Endothelial cell of umbilical vein (primary cell): Measurements from ENCODE around the gene TMEM108. TPM values are rescaled to one million over a fixed set of nuclear protein-coding genes. Genes with fewer than 3 reads are reported as not detected.

Source experiments
- BruUV-seq: library from RNA; stranded (reverse); fragments of 400-500 nt; replicated peaks from 2 replicates; lab custom pipeline; 2021; lab: Mats Ljungman, UMichigan
- CTCF ChIA-PET: fragments of 300-600, 350-600 bp; sonication (Branson Sonifier 250); formaldehyde crosslinking; loops from one replicate; lab custom pipeline; 2021; ENCODE audit warnings: antibody characterized with exemption, inconsistent platforms; lab: Charles Lee
- POLR2A ChIA-PET: fragments of 300-600, 350-600 bp; sonication (Branson Sonifier 250); formaldehyde crosslinking; loops from one replicate; lab custom pipeline; 2021; ENCODE audit warnings: antibody characterized with exemption, inconsistent platforms; lab: Charles Lee
- DNase-seq: peaks from one replicate; pipeline ENCODE4 v3.0.0-alpha.2; 2011; ENCODE audit warnings: low read depth, low spot score
- FAIRE-seq: peaks from 2 replicates; lab custom pipeline; 2011; peaks lifted over from hg19 to GRCh38; lab: Jason Lieb, UNC
- H2AFZ ChIP-seq: 2 replicates; pipeline ENCODE4 v1.6.0; 2012; ENCODE audit warnings: low read depth, low read length, control low read depth, inconsistent platforms
- H3K27ac ChIP-seq: 2 replicates; pipeline ENCODE4 v1.5.1; 2011; ENCODE audit warnings: low read depth, mild to moderate bottlenecking, control low read depth, low read length, moderate library complexity; ENCODE audit not compliant: insufficient read depth
- H3K27me3 ChIP-seq, 2 experiments: 2 replicates each; pipeline versions ENCODE4 v1.6.0 to v1.6.1; 2011; ENCODE audit warnings: low read length in 2 of 2, mixed read lengths in 1 of 2; ENCODE audit not compliant: control insufficient read depth in 2 of 2, insufficient read depth in 2 of 2
- H3K36me3 ChIP-seq, 2 experiments: 2 replicates in 1 of 2; 3 replicates in 1 of 2; pipeline ENCODE4 v1.5.1; 2011; ENCODE audit warnings: low read length in 2 of 2, mild to moderate bottlenecking in 1 of 2, moderate library complexity in 1 of 2; ENCODE audit not compliant: control insufficient read depth in 2 of 2, insufficient read depth in 2 of 2; ENCODE audit errors: extremely low read depth in 1 of 2
- H3K4me1 ChIP-seq: 3 replicates; pipeline ENCODE4 v1.5.1; 2011; ENCODE audit warnings: mild to moderate bottlenecking, low read length; ENCODE audit not compliant: control insufficient read depth, insufficient read depth; ENCODE audit errors: extremely low read depth
- H3K4me2 ChIP-seq: 2 replicates; pipeline ENCODE4 v1.6.1; 2011; ENCODE audit warnings: low read length, control low read depth, mixed read lengths; ENCODE audit not compliant: insufficient read depth
- H3K4me3 ChIP-seq, 3 experiments: fragments of 200-600 bp in 1 of 3; sonication (generic), shearing (Covaris generic) in 1 of 3; replicated peaks in 1 of 3; 2 replicates each; pipeline ENCODE4 v1.5.1; 2011 to 2016; ENCODE audit warnings: control low read depth in 3 of 3, low read length in 3 of 3, mild to moderate bottlenecking in 2 of 3, inconsistent platforms in 1 of 3, low read depth in 1 of 3, moderate library complexity in 1 of 3; ENCODE audit not compliant: insufficient read depth in 1 of 3
- H3K79me2 ChIP-seq: 2 replicates; pipeline ENCODE4 v1.6.0; 2012; ENCODE audit warnings: low read length, inconsistent platforms; ENCODE audit not compliant: control insufficient read depth, insufficient read depth
- H3K9ac ChIP-seq: replicated peaks from 2 replicates; pipeline ENCODE3; 2011; ENCODE audit warnings: low read length, control low read depth; ENCODE audit not compliant: insufficient read depth; ENCODE audit errors: extremely low read depth
- H3K9me1 ChIP-seq: replicated peaks from 3 replicates; pipeline ENCODE4 v1.6.0; 2011; ENCODE audit warnings: mild to moderate bottlenecking, low read length; ENCODE audit not compliant: control insufficient read depth, insufficient read depth; ENCODE audit errors: extremely low read depth
- H3K9me3 ChIP-seq: replicated peaks from 2 replicates; pipeline ENCODE4 v1.5.1; 2012; ENCODE audit warnings: low read length, inconsistent platforms; ENCODE audit not compliant: control insufficient read depth, insufficient read depth
- H4K20me1 ChIP-seq: replicated peaks from 2 replicates; pipeline ENCODE3; 2011; ENCODE audit warnings: mild to moderate bottlenecking, low read length; ENCODE audit not compliant: control insufficient read depth, insufficient read depth; ENCODE audit errors: extremely low read depth
- EZH2 ChIP-seq: IDR thresholded peaks from 2 replicates; pipeline ENCODE4 v1.6.1; 2012; ENCODE audit warnings: borderline replicate concordance, low read depth, mild to moderate bottlenecking, moderate library complexity, low read length, inconsistent platforms; ENCODE audit not compliant: severe bottlenecking
- FOS ChIP-seq: IDR thresholded peaks from 2 replicates; pipeline ENCODE4 v1.6.1; 2011; ENCODE audit warnings: mild to moderate bottlenecking, low read length, moderate library complexity, borderline replicate concordance; ENCODE audit not compliant: insufficient read depth
- GATA2 ChIP-seq: IDR thresholded peaks from 2 replicates; pipeline ENCODE4 v1.7.0; 2011; ENCODE audit warnings: low read depth, mild to moderate bottlenecking, moderate library complexity, mixed read lengths, low read length; ENCODE audit not compliant: insufficient read length, insufficient read depth
- JUN ChIP-seq: IDR thresholded peaks from 2 replicates; pipeline ENCODE4 v1.6.1; 2011; ENCODE audit warnings: borderline replicate concordance, low read depth; ENCODE audit not compliant: insufficient read length, insufficient read depth
- MYC ChIP-seq: IDR thresholded peaks from one replicate; pipeline ENCODE4 v1.6.1; 2011; ENCODE audit warnings: mild to moderate bottlenecking, low read depth, low read length
- POLR2A ChIP-seq: IDR thresholded peaks from 2 replicates; pipeline ENCODE4 v1.6.1; 2012; ENCODE audit warnings: low read depth, mild to moderate bottlenecking, control low read depth, low read length
- POLR2AphosphoS5 ChIP-seq: IDR thresholded peaks from 2 replicates; pipeline ENCODE4 v1.6.1; 2012; ENCODE audit warnings: low read depth, mild to moderate bottlenecking, control low read depth, low read length, moderate library complexity; ENCODE audit not compliant: insufficient read depth
- dilution Hi-C: fragments of 300-500 bp; cut with MboI; formaldehyde crosslinking; loops from one replicate; pipeline ENCODE4 v1.15.0; 2019; ENCODE audit warnings: low sequenced_read_pairs; ENCODE audit not compliant: extremely low pct_ligation_motif_present
- intact Hi-C: fragments of 100-400 bp; cut with micrococcal nuclease; formaldehyde crosslinking; loops from one replicate; pipeline ENCODE4 v1.10.0; 2022
- polyA plus RNA-seq, 4 experiments: library from polyadenylated mRNA; depleted of rRNA in 3 of 4; stranded (reverse) in 3 of 4; unstranded in 1 of 4; fragments of >200 nt; gene quantifications; 2 replicates each; pipeline versions ENCODE4 v1.2.1 to v1.2.3, GENCODE V29; 2011 to 2012; ENCODE audit warnings: missing spikeins in 1 of 4
- total RNA-seq: library from RNA; stranded (reverse); gene quantifications from 2 replicates; pipeline ENCODE4 v1.2.3, GENCODE V29; 2021
- TF ChIP-seq, protein P1 (sequence below), 2 donors: IDR thresholded peaks; 1 replicate in 1 of 2; 2 replicates in 1 of 2; pipeline ENCODE4 v1.5.1; 2011; ENCODE audit warnings: low read length in 2 of 2, mild to moderate bottlenecking in 2 of 2, moderate library complexity in 2 of 2, control low read depth in 1 of 2, inconsistent platforms in 1 of 2, low read depth in 1 of 2; ENCODE audit not compliant: insufficient read depth in 1 of 2; ENCODE audit errors: extremely low read depth in 1 of 2
- TF ChIP-seq, protein P2 (sequence below): IDR thresholded peaks from 2 replicates; pipeline ENCODE4 v1.6.1; 2011; ENCODE audit not compliant: insufficient read depth, insufficient read length

TMEM108 gene
- total and polyA plus RNA-seq, 2 donors (not counting 3 experiments of a cell fraction or from before 2014, with no cell fraction given), result 0.40 to 1.1 TPM

DNA sequence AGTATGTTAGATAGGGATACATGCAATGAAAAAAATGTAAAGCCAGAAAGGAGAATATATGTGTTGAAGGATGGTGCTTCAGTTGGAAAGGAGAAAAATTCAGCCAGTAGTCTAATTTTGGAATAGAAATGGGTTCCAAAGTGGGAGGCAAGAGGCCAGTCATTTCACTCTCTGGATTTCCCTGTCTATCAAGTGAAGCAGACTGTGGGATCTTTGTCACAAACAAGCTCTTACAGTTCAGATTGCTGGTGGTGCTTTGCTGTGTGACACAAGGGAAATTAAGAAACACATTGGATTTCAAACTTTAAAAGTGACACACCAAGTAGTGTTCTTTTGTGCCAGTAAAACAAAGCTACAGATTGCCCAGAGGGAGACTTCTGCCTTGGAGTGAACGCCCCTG, 279.7 kb downstream of the TMEM108 start:
- Histone ChIP-seq H3K9me3 (no peaks in the 10 kb centered on the region), H3K36me3 (no peaks in the 10 kb centered on the region), H3K4me2 (no peak overlapping the region), H3K79me2 (no peaks in the 10 kb centered on the region), H4K20me1 (no peaks in the 10 kb centered on the region), H3K9ac (no peak overlapping the region), H3K27me3 (peaks cover 17 to 21% of the 10 kb centered on the region in 2 experiments), H3K9me1 (no peaks in the 10 kb centered on the region), H3K27ac (no peak overlapping the region), H3K4me1 (peaks cover 7% of the 10 kb centered on the region), H3K4me3 (no peak overlapping the region), H2AFZ (no peak overlapping the region)
- dilution Hi-C loops (no loop called here), intact Hi-C loops (no loop called here)
- no TSS peak for BruUV-seq
- POLR2A ChIA-PET, result no interaction called here
- TF ChIP-seq EZH2 (no peak), JUN (no peak), MYC (no peak), POLR2AphosphoS5 (no peak), POLR2A (no peak), FOS (no peak), GATA2 (no peak)
- TF ChIP-seq, protein P1, sequence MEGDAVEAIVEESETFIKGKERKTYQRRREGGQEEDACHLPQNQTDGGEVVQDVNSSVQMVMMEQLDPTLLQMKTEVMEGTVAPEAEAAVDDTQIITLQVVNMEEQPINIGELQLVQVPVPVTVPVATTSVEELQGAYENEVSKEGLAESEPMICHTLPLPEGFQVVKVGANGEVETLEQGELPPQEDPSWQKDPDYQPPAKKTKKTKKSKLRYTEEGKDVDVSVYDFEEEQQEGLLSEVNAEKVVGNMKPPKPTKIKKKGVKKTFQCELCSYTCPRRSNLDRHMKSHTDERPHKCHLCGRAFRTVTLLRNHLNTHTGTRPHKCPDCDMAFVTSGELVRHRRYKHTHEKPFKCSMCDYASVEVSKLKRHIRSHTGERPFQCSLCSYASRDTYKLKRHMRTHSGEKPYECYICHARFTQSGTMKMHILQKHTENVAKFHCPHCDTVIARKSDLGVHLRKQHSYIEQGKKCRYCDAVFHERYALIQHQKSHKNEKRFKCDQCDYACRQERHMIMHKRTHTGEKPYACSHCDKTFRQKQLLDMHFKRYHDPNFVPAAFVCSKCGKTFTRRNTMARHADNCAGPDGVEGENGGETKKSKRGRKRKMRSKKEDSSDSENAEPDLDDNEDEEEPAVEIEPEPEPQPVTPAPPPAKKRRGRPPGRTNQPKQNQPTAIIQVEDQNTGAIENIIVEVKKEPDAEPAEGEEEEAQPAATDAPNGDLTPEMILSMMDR (IDR thresholded peaks at IDR 0.05; ENCODE audit: extremely low read depth in 1 of 2, insufficient read depth in 1 of 2, low read depth in 1 of 2, low read length in 2 of 2), result no peak
- TF ChIP-seq, protein P2, sequence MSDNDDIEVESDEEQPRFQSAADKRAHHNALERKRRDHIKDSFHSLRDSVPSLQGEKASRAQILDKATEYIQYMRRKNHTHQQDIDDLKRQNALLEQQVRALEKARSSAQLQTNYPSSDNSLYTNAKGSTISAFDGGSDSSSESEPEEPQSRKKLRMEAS, result no peak
- FAIRE-seq (no peak), DNase-seq (no peak)
- CTCF ChIA-PET, result interaction anchor here (1.0 kb wide), 1 partner anchor 10 kb away, joined by 3 read pairs; no protein-coding TSS in a partner anchor
